Ammon's horn (tissue), 1 donor: ENCODE results near the gene FREM2.

Experiments used
- DNase-seq: peaks from one replicate; pipeline ENCODE4 v3.0.0-alpha.2; 2016; ENCODE audit warnings: low spot score

FREM2 gene

DNA sequence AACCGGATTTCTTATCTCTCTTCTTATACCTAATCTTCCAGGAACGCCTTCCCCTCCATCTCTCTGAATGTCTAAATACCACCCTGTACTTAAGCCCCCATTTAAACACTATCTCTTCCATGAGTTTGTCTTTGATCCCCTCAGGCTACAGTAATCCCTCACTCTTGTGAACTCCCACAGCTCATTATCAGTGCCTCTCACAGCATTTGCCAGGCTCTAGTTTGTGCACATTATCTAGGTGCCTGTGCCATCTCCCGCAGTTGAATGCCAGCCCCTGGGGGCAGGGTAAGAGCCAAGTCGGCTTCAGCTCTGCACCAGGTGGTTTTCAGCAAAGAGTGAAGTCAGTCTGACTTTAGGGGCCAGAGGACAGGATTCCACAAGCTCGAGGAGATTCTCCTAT, 71.4 kb downstream of the FREM2 start:
- no peak for DNase-seq

DNA sequence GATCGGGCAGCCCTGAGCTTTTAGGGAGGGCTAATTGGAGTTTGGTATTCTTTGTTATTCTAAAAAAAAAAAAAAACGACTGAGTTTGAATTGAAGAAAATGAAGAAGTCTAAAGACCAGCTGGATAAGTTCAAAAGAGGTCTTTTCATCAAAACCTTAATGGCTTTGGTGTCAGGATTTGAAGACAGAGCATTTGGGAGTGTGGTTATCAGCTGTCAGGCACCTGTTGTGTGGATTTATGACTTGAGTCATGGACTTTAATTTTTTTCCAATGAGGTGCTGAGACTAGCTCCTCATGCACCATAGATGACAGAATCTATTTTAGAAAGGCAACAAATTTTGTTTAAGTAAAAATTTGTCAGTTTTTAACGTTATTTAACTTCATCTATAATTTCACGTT, 72.5 kb downstream of the FREM2 start:
- no peak for DNase-seq

DNA sequence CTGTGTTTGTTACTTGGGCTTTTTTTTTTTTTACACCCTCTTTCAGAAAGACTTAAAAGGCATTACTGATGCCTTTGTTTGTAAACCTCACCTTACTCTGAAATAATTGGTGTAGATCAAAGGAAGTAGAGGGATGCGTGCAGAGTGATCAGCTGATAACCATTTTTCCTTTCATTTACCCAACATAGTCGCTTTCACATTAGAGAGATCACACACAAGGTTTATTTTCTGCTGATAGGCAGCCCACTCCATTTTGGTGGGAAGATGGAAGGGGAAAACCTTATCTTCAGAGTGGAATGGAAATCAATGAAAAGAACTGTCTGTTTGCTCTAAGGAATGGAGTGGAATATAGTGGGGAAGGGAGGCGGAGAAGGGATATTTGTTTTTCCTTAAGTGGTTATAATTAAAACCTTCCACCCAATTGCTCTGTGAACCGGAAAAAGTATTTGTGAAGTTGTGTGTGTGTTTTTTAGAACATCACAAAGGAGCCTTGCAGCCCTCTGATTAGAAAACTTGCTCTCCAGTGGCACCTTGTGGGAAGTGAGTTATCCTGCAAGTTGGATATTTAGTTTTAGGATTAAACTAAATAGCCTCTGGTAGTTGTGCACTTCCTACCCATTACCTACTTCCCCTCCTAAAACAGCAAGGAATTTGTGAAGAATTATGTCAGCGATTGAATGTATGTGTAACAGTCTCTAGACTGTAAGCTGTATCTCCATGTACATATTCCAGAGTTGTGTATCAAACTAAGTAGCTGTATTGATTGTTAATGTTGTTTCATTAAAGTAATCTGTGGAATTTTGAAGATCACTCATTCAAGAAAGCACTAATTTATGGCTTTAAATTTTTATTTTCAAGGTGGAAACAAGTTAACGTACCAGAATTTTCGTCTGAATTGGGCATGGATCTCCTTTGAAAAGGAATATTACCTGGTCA, 76.8 kb downstream of the FREM2 start:
- DNase-seq = peak; percentile 75

DNA sequence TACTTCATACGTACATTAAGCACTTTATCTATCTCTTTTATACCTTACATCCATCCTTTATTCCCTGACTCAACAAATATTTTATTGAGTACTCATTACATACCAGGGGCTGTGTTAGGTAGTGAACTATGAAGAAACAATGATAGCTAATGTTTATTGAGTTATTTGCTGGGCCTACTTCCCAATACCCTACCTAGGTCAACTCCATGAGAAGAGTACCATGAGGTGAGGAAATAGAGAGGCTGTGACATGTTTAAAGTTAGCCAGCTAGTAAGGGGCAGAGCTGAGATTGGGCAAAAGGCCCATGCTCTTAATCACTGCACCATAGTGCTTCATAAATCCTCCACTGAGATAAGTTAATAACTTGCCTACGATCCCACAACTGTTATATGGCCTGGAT, 79.9 kb downstream of the FREM2 start:
- DNase-seq = no peak

DNA sequence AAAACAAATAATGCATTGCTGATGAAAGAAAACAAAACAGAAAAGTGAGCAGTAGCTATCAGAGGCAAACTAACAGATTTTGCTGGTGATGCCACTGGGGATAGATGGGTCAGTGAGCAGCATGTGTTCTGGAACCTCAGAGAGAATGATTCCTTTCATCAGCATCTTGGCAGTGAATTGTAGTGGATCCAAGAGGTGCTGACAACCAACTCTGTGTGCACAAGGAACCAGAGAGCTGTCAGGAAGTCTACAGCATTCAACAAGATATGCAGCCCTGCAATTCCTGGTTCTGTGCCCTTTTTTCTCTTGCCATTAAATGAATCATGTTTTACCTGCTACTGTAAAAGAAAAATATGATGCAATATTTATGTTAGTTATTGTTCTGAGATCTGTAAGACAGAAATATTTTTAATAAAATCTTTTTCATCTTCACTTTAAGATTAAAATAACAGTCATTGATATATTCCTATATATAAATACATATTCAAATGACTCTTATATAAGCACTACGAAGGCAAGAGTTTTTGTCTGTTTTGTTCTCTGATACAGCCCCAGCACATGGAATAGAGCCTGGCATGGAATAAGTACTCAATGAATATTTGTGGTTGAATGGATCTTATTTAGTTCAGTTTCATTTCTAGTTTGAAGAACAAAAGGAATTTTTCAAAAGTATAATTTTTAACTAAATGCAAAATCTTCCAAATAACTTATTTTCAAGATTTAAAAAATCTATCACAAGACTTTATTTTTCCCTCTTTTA, 80.8 kb downstream of the FREM2 start:
- peak; percentile 93 for DNase-seq

DNA sequence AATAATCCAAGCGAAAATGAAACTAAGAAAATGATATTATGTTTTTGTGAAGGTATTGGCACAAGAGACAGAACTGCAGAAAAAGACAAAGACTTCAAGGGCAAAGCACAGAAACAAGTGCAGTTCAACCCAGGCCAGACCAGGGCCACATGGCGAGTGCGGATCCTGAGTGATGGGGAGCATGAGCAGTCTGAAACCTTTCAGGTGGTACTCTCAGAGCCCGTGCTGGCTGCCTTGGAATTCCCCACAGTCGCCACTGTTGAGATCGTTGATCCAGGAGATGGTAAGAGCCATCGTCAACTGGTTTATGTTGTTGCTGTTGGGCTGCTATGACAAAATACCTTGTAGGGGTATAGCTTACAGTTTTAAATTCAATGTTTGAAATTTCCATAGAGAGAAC, 82.6 kb downstream of the FREM2 start:
- DNase-seq = no peak

DNA sequence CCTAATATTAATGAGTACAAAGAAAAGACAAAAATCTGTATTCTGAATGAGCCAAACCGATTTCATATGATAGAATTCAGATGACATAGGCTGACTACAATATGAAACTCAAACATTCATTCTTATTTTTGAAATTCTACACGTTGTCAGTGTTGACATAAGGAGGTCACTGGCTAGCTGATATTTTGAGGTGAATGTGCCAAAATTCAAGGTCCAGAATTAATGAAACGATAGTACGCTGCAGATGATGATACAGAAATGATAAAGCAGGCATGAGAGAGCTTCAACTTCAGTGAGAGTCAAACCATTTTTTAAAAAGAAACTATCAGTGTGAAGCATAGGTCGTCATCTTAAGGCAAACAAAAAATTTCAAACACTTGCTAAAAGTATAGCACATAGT, 88.2 kb downstream of the FREM2 start:
- DNase-seq = no peak

DNA sequence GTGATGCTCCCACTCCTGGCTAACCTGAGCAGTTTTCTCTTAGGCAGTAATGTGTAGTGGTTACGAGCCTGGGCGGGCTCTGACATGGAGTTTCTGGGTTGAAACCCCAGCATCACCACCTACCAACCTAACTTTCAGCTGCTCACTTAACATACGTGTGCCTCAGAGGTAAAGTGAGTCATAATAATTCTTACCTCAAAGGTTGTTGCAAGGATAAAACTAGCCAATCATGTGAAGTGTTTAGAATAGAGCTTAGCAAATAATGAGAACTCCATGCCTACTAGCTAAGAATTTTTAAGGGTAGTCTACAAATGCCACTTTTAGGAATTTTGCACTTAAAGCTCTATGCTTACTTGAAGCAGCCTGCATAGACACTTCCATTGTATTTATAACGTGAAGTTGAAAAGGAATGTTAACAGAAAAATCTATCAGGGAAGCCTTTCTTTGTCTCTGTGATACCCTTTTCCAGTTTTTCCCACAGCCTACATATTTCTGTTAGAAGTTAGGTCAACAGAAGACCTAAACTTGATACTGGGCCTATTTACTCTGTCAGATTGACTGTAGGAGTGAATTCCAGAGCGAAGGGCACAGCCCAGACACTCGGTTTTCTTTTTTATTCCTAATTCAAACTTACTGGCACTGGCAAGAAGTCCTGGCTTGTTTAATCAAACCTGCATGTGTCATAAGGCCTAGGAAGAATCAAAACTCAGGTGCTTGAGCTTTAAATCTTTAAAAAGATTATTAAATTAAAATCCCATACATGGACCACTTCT, 90.7 kb downstream of the FREM2 start:
- no peak for DNase-seq

DNA sequence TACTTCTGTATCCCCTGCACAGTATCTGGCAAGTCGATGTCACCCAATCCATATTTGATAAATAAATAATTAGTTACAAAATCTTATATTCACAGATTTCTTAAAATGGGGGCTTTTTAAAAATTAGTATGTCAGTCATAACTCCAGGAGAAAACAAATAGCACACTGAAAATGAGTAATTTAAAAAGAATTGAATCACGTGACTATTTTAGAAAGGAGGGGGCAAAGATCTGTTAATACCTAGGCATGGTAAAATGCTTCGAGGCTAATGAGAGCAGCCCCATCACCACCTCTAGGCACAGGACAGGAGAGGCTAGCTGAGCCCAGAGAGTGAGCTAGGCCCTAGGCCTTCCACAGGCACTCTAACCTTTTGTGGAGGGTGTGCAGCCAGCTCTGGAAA, 94.7 kb downstream of the FREM2 start:
- DNase-seq = no peak

DNA sequence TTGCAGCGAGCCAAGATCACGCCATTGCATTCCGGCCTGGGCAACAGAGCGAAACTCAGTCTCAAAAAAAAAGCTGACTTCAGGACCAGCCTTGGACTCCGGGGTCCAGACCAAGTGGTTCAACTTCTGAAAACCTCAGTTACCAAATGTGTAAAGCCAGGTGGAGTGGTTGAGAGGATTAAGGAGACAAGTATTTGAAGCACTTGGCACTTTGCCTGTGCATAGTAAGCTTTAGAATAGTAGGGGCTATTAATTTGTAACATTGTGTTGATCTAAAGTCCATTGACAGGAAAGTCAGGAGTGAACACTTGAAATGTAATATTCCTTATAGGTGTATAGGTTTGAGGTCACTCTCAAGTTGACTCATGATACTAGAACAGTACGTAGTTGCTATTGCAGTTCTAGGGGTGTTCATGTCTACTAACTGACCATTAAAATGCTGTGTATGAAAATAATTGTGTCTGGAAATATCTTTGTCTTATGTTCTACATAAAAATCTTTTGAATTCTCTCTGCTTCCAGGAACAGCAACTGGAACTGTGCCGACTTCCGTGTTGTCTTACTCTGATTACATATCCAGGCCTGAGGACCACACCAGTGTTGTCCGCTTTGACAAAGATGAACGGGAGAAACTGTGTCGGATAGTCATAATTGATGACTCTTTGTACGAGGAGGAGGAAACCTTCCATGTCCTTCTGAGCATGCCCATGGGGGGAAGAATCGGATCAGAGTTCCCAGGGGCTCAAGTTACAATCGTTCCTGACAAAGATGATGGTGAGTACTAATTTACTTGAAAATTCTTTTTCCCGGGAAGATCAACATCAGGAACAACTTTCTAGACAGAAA, 97.4 kb downstream of the FREM2 start:
- no peak for DNase-seq

DNA sequence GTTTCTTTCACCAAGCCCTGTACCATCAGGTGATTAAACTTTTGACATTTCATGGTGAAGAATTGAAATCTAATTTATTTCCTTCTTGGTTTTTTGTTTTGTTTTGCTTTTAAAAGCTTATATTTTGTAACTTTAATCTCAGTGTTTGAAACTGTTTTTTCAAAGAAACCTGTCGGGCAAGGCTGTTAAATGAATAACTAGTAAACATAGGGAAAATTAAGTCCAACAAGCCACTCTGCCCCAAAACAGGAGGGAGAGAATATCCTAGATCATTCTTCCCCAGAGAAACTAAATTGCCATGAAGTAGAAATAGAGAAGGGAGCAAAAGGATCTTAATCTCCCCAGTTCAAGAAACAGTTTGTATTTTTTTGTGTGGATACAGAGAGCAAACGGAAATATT, 98.2 kb downstream of the FREM2 start:
- no peak for DNase-seq

DNA sequence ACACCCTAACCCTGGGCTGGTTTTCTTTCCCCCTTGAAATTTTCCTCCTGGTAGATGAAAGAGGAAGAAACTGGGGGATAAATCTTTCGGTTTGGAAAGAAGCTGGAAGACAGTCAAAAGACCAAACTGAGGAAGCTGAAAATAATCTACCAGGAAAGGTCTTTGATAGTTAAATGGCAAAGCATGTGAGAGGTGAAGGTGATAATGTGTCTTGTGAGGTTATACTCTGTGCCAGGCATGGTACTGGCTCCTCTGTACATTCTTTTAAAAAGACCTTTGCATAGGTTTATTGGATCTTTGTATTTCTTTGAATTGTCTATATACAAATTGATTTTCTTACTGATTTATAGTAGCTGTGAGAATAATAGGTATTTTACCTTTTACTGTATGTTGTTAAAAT, 98.6 kb downstream of the FREM2 start:
- no peak for DNase-seq

DNA sequence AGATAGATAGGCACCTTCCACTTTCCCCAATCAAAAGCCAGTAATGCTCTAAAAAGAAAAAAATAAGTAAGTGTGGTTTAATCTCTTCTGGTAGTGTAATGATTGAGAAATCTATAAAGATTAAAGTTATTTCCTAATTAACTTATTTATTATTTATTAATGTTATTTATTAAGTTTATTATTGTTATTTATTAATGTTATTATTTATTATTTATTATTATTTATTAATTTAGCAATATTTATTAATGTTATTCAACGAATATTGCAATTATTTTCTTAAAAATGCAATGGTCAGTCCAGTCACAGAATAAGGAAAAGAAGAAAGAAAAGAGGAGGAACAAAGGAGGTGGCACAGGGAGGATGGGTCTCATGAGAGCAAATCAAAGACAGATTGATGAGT, 100.7 kb downstream of the FREM2 start:
- no peak for DNase-seq

DNA sequence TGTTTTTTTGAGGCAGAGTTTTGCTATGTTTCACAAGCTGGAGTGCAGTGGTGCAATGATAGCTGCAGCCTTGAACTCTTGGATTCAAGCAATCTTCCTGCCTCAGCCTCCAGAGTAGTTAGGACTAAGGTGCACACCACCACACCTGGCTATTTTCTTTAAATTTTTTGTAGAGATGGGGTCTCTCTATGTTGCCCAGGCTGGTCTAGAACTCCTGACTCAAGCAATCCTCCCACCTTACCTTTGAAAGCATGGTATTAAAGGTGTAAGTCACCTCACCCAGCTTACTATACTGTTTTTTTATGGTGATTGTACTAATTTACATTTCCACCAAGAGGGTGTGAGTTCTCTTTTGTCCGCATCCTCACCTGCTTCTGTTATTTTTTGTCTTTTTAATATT, 110.0 kb downstream of the FREM2 start:
- DNase-seq = no peak

DNA sequence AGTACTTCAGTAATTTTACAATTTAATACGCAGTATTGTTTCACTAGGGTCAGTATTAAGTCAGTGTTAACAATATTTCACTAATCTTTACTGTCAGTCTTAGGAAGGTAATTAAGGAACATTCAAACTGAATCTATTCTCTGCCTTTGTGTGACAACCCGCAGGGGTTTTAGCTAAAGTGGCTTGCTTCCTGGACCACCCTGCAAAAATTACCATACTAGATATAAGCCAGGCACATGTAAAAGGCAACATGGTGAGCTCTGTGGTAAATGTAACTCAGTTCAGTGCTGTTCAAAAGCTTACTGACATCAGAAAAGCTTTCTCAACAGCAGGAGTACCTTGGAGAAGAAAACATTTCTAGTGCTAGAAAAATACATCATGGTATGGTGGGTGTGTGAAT, 116.7 kb downstream of the FREM2 start:
- DNase-seq = no peak

DNA sequence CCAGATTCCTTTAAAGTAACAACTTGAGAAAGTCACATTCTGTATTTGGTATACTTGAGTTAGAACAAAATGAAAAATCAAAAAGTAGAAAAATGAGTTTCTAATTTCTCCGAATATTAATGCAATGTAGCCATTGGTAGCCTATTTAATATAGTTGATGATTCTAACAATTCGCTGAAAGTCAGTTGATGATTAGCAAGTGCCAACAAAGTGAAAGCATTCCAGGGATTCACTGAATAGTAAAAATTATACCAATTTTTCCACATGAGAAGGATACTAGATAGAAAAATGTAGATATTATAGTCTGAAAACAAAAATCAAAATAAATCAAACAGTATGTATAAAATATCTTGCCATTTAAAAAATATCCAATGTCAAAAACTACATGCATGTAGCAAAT, 117.2 kb downstream of the FREM2 start:
- no peak for DNase-seq

DNA sequence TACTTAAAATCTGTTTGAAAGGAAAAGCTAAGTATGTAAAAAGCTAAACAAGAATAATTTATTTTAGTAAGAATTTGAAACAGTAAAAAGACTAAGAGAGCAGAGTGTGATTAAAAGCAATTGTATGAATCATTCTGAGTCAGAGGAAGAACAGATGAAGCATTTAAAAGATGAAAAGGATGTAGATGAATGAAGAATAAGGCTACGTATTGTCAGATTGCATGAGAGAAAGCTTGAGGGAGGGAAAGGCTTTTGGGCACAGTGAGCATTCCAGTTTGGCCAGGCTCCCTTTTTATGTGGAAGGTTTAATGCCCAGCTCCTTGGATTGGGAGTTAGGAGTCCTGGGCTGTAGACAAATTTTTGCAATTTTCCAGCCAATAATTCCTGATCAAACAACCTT, 117.7 kb downstream of the FREM2 start:
- DNase-seq = peak; percentile 18

DNA sequence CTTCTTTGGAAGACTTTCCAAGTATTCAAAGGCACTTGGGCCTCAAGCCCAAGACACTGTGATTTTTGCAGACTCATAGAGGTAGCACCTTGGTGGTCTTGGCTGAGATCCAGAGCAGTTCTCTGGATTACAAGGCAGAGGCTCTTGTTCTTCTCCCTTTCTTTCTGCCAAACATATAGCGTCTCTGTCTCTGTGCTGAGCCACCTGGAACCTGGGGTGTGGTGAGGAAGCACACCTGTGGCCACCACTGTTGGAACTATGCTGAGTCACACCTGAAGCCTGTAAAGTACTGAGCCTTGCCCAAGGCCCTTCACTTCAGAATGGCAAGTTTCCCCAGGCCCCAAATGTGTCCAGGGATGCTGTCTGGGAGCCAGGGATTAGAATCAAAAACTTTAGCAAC, 127.5 kb downstream of the FREM2 start:
- DNase-seq = no peak

DNA sequence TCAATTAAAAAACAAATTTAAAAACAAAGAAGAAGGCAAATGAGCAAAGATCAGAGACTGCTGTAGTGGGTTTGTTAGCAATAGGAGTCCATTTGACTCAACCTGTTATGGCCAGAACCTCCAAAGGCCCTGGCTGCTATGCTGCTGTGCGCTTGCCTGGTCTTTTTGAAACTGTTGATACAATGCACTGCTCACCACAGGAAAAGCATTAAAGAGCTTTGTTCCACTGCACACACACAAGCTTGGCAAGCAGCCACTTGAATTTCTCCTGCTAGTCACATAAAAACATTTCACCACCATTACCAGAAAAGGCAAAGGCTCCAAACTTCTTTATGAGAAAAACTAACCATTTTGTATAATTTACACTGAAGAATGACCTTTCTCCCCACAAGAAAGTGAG, 132.2 kb downstream of the FREM2 start:
- peak; percentile 68 for DNase-seq

DNA sequence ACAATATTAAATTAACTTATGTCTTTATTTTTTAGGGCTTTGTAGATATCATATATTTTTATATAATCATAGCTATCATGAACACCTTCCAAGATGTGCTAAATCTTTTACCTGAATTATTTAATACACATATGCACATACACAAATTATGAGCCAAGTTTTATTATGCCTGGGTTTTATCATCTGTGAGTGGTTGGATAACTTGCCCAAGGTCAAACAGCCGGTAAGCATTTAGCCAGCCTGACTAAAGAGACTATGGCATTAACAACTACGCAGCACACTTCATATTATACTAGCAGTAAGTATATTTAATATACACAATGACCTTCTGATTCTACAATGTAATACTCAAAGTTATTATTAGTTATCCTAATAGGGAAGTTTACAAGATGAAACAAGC, 132.7 kb downstream of the FREM2 start:
- DNase-seq = no peak

DNA sequence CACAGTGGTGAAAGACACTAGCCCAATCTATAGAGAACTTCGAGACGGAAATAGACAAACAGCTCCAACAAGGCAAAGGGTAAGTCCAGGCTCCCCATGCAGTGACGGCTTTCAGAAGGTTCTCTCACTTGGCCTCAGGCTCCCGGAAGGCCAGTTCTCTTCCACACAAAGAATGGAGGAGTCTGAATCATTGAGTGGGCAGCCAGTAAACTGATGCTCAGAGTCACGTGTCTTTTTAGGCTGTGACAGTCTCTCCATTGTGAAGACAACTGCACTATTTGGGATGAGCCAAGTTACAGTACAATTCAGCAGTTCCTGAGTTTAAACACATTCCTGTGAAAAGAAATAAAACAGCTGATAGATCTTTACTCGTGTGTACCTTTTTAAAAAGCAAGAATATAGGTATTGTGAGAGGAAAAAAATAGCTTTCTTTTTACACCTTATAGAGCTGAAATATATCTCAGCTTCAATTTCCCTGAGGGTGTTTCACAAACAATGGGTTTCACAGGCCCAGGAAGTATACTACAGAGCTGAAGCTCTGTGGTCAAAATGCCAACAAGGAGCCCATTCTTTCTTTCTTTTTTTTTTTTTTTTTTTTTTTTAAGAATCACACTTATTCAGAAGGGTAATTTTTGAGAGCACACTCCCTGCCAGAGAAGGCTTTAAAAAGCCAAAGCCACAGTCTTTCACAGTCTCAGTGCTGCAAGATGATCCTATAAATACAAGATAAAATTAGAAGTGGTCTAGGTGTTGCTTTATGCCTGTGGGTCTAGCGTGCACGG, 135.1 kb downstream of the FREM2 start:
- peak; percentile 90 for DNase-seq
